HG02981 (cell line): ENCODE data around the gene ATF7IP2.
"Not testable (repeated sequence)": the region's sequence is repeated elsewhere in the genome, so short reads cannot be mapped to it uniquely, and the experiment has no call there.

Source experiments
- ATAC-seq: cut with Tn5 transposase; IDR thresholded peaks from one replicate; pipeline ENCODE4 v1.9.1; 2021; ENCODE audit warnings: mild to moderate bottlenecking, moderate library complexity; ENCODE audit not compliant: unreplicated experiment

Gene ATF7IP2, protein sequence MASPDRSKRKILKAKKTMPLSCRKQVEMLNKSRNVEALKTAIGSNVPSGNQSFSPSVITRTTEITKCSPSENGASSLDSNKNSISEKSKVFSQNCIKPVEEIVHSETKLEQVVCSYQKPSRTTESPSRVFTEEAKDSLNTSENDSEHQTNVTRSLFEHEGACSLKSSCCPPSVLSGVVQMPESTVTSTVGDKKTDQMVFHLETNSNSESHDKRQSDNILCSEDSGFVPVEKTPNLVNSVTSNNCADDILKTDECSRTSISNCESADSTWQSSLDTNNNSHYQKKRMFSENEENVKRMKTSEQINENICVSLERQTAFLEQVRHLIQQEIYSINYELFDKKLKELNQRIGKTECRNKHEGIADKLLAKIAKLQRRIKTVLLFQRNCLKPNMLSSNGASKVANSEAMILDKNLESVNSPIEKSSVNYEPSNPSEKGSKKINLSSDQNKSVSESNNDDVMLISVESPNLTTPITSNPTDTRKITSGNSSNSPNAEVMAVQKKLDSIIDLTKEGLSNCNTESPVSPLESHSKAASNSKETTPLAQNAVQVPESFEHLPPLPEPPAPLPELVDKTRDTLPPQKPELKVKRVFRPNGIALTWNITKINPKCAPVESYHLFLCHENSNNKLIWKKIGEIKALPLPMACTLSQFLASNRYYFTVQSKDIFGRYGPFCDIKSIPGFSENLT

DNA sequence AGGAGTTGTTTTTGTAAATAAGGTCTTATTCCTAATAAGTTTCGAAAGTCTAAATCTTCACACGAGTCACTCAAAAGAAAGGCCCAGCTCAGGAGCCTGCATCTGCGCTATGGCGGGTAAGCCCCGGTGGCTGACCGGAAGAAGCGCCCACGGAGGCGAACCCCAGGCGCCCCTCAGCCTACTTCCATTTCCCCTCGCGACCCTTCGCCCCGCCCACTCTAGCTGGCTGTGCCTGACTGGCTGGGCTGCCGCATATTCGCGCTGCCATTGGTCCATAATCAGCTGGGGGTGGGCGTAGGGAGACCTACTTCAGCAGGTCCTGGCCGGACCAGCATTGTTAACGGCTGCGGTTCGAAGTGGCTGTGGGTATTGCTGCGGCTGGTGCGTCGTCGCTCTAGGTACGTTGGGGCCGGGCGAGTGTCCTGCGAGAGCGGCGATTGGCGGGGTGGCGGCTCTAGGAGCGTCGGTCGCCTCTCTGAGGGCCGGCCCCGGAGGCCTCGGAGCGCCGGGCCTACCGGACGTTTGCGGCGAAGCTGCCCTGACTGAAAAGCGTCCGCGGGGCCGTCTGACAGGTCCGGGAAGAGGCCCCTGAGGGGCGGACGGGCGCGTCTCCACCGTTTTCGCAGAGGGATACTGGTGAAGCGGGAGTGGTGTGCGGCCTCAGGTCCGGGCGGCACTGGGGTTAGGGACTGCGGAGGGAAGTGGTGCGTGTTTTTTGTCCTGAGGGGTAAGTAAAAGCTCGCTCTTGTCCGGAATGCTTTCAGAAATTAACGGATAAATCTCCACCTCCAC is at the start of gene ATF7IP2:
ATF7IP2 (plus strand) TSS at position 337 of the 792 bp plus-strand sequence. CDS start 44,560 bp downstream, outside the sequence.
- ATAC-seq = peak; percentile 95

DNA sequence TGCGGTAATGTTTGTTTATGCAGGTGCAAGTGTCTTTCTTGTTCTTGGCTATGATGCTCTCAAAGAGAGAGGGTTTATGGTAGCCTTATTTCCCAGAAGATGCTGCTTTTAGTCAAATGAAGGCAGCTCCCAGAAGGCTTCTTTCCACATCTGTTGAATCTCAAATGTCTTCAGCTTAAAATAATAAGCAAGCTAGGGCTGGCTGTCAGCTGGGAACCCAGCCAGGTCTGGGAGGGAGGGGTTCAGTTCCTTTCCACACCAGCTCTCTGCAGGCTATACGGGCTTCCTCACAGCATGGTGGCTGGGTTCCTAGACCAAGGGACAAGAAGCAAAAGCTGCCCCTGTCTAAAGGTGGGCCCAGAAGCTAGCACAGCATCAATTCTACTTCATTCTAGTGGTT is 47.4 kb upstream of the ATF7IP2 start:
- ATAC-seq = no peak

DNA sequence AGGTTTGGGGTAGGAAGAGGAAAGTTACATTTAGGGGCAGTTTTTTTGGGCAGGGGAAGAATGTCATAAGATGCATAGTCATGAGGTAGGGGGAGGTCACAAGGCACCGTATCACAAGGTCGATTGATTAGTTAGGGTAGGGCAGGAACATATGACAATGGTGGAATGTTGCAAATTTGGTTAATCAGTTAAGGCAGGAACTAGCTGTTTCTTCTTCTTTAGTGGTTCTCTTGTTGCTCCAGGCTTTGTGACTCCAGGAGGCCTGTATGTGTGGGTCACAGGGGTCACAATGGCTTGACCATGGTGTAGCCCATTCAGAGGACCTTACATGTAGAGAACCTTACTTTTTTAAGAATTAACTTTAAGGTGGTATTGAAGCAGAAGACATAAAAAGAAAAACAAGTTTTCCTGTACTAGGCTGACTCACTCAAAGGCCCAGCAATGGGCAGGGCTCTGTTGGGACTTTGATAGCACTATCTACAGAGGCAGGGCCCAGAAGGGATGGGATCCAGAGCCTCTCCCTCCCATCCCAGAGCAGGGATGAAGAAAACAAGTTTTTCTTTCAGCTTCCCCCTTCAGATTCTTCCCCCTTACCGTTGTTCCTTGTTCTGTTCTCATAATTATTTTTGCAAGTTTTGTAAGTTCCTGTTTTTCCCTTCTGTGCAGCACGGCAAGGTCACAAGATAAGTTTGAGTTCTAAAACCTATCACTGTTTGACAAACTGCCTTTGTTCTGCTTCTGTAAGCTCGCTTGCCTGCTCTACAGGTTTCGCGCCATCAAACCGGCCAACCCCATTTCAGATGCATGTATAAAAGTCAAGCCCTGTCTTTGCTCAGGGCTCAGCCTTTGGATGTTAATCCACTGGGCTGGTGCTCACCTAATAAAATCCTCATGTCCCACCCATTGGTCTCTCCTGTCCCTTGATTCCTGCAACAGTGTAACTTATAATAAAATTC is 45.8 kb upstream of the ATF7IP2 start:
- no peak for ATAC-seq

DNA sequence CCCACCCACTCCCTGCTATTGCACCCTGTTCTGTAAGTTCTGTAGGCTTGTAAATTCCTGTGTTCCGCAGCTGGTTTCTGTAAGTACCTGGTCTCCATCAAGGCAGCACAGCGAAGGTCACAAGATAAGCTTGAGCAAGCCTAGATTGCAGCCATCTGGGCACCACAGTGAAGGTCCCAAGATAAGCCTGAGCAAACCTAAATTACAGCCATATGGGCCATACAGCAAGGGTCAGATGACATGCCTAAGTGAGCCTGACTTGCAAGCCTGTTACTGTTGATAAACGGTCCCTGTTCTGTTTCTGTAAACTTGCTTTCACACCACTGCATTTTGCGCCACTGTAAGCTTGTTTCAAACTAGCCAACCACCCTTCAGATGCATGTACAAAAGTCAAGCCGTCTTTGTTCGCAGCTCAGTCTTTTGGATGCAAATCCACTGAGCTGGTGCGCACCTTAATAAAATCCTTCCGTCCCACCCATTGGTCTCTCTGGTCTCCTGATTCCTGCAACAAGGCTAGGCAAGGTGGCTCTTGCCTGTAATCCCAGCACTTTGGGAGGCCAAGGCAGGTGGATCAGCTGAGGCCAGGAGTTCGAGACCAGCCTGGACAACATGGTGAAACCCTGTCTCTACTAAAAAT is 42.6 kb upstream of the ATF7IP2 start:
- no peak for ATAC-seq

DNA sequence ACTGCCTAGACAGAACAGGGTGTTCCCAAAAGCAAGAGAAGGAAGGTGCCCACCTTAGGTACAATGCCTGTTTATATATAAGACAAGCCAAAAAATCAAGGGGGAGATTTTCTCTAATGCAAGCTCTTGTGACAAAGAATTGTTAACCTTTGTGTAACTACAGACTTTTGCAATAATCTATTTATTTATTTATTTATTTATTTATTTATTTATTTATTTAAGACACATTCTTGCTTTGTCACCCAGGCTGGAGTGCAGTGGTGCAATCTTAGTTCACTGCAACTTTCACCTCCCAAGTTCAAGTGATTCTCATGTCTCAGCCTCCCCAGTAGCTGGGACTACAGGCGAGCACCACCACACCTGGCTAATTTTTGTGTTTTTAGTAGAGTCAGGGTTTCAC is 41.2 kb upstream of the ATF7IP2 start:
- not testable (repeated sequence) for ATAC-seq

DNA sequence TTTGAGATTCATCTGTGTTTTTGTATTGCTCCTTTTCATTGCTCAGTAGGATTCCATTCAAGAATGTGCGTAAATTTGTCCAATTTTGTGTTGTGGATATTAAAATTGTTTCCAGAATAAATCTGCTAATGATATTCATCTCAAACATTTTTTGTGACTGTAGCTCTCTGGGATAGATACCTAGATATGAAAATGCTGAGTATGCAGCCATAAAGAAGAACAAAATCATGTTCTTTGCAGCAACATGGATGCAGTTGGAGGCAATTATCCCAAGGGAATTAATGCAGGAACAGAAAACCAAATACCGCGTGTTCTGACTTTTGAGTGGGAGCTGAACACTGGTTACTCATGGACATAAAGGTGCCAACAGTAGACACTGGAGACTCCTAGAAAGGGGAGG is 40.2 kb upstream of the ATF7IP2 start:
- no peak for ATAC-seq

DNA sequence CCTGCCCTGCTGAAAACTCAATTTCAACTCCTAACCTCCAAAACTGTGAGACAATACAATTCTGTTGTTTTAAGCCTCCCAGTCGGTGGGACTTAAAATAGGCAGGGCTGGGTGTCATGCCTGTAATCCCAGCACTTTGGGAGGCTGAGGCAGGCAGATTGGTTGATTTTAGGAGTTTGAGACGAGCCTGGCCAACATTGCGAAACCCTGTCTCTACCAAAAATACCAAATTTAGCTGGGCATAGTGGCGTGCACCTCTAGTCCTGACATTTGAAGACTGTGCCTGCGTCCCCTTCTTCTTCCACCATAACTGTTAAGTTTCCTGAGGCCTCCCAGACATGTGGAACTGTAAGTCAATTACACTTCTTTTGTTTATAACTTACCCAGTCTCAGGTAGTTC is 36.0 kb upstream of the ATF7IP2 start:
- no peak for ATAC-seq

DNA sequence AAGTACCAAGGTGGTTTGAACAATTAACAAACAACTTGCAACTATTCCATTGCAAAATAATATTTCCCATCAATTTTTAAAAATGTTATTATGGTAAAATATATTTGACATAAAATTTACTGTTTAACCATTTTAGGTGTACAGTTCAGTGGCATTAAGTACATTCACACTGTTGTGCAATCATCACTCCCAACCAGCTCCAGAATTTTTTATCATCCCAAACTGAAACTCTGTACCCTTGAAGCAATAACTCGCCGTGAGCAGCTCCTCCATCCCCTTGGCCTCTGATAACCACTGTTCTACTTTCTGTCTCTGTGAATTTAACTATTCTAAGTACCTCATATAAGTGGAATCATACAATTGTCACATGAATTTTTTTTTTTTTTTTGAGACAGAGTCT is 33.6 kb upstream of the ATF7IP2 start:
- ATAC-seq = no peak

DNA sequence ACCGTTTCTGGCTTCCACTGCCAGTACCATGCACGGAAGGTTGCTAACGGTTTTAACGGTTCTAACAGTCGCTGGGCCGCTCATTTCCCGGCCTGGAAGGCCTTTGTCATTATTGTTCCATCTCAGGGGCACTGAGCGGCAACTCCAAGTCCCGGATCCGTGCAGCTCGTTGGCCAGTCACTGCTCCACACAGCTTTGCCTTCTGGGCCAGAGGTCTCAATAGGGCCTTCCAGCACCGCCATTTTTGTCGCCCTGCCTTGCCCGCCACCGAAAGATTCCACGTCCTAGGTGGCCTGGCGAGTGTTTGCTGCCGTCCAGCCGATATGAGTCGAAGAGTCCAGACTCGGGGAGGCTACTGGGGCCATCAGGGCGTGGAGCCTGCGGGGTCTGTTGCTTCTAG is 30.3 kb upstream of the ATF7IP2 start:
- ATAC-seq = no peak

DNA sequence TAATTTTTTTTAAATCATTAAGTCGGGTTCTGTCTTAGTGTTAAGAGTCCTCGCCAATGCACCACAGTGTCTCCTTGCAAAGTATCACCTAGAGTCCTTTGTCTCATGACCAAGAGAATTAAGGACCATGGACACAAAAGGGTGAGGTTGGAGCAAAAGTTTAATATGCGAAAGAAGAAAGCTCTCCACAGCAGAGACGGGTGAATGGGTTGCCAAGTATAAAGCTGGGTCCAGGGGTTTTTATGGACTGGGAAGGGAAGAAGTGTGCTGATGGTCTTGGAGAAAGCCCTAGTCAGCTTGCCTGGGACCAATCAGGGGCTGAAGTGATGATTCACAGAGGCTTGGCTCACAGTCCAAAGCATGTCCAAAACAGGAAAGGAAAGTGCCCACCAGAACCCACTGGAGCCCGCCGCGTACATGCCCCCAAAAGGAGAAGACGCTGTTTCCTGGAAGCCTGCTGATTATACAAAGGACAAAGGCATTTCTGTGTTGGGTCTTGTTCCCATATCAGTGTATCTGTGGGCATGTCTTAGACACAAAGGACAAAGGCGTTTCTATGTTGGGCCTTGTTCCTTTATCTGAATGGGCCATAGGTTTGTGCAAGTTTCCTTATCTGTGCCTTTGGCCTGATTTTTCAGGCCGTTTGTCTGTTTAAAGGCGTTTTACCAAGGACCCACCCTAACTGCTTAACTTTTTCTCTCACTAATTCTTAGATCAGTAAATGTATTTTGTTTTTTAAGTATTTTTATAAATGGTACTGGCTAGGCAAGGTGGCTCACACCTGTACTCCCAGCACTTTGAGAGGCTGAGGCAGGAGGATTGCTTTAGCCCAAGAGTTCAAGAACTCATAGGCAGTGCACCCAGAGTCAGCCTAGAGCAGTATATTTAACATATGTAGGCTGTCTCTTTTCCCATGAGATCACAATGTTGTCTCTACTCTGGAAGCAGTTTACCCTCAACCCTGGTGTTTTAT is 28.7 kb upstream of the ATF7IP2 start:
- no peak for ATAC-seq

DNA sequence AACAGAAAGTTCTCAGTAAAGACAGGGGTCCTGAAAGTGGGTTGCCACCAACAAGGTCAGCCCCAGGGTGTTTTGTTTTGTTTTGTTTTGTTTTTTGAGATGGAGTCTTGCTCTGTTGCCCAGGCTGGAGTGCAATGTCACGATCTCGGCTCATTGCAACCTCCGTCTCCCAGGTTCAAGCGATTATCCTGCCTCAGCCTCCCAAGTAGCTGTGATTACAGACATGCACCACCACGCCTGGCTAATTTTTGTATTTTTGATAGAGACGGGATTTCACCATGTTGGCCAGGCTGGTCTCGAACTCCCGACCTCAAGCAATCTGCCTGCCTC is 24.1 kb upstream of the ATF7IP2 start:
- not testable (repeated sequence) for ATAC-seq

DNA sequence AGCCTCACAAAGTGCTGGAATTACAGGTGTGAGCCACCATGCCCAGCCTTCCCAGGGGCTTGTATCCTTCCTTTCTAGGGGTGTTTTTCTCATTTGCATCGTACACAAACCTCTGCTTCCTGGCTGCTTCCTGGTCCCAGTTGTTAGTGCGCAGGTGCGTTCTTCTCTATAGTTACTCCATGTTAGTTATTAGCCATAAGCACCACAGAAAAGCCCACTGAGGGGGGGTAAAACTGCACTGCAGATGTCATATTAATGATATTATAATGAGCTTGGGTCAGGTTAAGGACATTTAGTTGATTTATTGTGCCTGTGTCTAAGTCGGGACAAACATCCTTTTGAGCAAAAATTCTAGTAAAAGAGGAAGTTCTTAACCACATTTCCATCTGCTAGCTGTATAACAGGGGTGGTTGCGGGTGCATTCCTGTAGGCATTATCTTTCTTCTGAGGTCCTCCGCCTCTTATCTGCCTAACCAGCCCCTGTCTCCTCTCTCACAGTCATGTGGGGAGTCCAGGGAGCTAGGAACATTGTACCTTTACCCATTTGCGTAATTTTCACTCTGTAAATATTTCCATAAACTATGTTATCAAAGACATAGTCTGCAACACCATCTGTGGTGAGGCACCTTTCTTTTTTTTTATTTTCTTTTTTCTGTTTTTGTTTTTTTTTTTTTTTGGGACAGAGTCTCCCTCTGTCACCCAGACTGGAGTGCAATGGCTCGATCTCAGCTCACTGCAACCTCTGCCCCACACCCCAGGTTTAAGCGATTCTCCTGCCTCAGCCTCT is 23.6 kb upstream of the ATF7IP2 start:
- no peak for ATAC-seq

DNA sequence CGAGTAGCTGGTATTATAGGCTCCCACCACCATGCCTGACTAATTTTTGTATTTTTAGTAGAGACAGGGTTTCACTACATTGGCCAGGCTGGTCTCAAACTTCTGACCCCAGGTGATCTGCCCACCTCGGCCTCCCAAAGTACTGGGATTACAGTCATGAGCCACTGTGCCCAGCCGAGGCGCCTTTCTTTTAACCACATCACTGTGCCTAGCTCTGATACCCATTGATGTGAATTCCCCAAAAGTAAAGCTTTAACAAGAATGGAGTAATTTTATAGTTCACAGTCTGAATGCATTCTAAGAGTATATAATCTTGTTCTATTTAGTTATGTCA is 23.0 kb upstream of the ATF7IP2 start:
- ATAC-seq = not testable (repeated sequence)

DNA sequence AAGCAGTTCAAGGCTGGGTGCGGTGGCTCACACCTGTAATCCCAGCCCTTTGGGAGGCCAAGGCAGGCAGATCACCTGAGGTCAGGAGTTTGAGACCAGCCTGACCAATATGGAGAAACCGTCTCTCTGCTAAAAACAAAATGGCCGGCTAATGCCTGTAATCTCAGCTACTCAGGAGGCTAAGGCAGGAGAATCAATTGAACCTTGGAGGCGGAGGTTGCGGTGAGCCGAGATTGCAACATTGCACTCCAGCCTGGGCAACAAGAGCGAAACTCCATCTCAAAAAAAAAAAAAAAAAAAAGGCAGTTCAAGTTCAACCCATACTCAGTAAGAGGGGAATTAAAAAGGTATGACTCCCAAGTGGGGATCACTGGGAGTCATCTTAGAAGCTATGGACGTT is 19.2 kb upstream of the ATF7IP2 start:
- not testable (repeated sequence) for ATAC-seq

DNA sequence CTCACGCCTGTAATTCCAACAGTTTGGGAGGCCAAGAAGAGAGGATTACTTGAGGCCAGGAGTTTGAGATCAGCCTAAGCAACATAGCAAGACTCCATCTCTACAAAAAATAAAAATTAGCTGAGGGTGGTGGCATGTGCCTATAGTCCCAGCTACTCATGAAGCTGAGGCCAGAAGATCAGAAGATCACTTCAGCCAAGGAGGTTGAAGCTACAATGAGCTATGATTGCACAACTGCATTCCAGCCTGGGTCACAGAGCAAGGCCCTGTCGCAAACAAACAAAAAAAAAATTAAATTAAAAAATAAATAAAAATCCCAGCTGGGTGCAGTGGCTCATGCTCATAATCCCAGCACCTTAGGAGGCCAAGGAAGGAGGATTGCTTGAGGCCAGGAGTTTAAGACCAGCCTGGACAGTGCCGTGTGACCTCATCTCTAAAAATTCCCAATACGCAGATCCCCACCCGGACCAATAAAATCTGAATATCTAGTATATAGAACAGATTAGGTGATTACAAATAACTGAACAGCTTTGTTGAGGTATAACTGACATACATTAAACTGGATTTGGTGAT is 18.2 kb upstream of the ATF7IP2 start:
- ATAC-seq = no peak

DNA sequence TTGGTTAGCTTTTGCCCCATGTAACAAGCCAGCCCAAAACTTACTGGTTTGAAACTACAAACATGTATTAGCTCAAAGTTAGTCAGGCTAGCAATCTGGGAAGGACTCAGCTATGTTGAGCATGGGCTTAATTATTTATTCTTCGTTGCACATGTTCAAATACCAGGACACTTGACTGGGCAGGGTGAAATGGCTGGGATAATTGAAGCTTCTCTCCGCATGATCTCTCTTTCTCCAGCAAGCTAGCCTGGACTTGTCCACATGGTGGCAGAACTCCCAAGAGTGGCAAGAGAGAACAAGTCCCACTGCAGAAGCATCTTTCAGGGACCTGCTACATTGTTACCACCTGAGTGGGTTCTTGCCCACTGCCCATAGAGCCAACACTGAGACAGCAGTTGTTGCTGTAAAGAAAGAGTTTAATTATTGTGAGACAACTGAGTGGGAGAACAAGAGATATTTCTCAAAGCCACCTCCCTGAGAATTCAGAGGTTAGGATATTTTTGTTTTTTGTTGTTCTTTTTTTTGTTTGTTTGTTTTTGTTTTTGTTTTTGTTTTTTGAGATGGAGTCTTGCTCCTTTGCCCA is 16.8 kb upstream of the ATF7IP2 start:
- ATAC-seq = no peak

DNA sequence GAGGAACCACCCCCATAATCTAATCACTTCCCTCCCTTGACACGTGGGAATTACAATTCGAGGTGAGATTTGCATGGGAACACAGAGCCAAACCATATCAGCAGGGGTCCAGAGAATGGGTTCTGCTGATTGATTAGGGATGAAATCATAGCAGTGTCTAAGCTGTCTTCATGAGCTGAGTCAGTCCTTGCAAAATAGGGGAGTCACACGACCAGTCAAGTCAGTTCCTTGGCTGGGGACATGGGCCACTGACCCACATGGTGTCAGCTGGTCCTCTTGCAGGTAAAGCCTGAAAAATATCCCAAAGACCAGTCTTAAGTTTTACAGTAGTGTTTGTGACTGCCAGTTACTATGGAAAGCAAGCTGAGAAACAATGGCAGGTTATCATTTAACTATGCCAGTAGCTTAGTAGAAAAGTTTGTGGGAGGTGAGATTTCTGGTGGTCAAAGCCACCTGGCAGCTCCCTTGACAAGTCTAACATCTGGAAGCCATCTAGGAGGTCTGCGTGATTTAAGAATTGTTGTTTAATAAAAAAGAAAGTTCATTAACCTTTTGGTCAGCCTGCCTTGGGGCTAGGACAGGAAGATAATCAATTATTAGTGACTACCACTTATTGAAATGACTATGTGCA is 15.7 kb upstream of the ATF7IP2 start:
- peak; percentile 72 for ATAC-seq
